ENCODE measurements around the gene GRID2. TPM values are rescaled to one million over a fixed set of nuclear protein-coding genes. Genes with fewer than 3 reads are reported as not detected.

The GRID2 gene
- total and polyA plus RNA-seq, 8 donors: 0.14 to 0.36 (median 0.22) TPM

DNA sequence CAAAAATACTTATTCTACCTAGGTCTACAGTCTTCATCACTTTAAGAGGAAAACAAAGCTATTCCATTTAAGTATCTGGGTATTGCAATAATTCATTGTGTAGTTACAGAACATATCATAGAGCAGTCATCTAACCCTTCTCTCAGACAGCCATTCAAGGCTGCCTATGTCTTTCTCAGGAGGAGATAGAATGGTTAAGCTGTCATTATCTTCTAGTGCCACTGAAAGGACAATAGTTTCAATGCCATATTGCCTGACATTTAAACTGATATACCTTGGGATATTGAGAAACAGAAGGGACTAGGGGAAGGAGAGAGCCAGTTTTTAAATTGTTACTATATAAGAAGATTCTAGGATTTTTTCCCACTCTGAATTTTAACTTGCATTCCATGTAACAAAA, 527.0 kb downstream of the GRID2 start:
- no peaks in the 10 kb centered on the region for H3K4me1 ChIP-seq
- H3K9me3 ChIP-seq: no peaks in the 10 kb centered on the region
- H3K27me3 ChIP-seq: no peaks in the 10 kb centered on the region
- no peak overlapping the region for H3K4me3 ChIP-seq
- no peaks in the 10 kb centered on the region for H3K36me3 ChIP-seq
- DNase-seq: no peak
- intact Hi-C loops (cut with DNase I): no loop called here
- no peak for ATAC-seq
- H3K27ac ChIP-seq: no peak overlapping the region
- no peak for TF ChIP-seq CTCF (IDR thresholded peaks at IDR 0.05)

- Histone ChIP-seq H3K27ac (no peak overlapping the region), H3K9me3 (no peaks in the 10 kb centered on the region), H3K36me3 (no peaks in the 10 kb centered on the region), H3K4me3 (no peak overlapping the region), H3K4me1 (no peaks in the 10 kb centered on the region), H3K27me3 (no peaks in the 10 kb centered on the region)
- intact Hi-C loops (cut with DNase I): no loop called here
- ATAC-seq (no peak), DNase-seq (no peak)
- TF ChIP-seq CTCF (IDR thresholded peaks at IDR 0.05): no peak
These were observed 537.1 kb downstream of the GRID2 start for GRCh38 chr4:92840880-92841279.

- no peaks in the 10 kb centered on the region for H3K36me3 ChIP-seq
- ATAC-seq: no peak
These were observed 540.0 kb downstream of the GRID2 start for GRCh38 chr4:92843784-92844183.

GRCh38 chr4:92847026-92847425, 543.3 kb downstream of the GRID2 start:
- no peak for TF ChIP-seq CTCF (IDR thresholded peaks at IDR 0.05)
- intact Hi-C loops (cut with DNase I): no loop called here
- H3K4me1 ChIP-seq: no peaks in the 10 kb centered on the region
- no peak for DNase-seq
- no peak for ATAC-seq
- H3K4me3 ChIP-seq: no peak overlapping the region
- H3K9me3 ChIP-seq: no peaks in the 10 kb centered on the region
- no peak overlapping the region for H3K27ac ChIP-seq
- no peaks in the 10 kb centered on the region for H3K27me3 ChIP-seq
- no peaks in the 10 kb centered on the region for H3K36me3 ChIP-seq

More at GRCh38 chr4:92843784-92844183, 540.0 kb downstream of the GRID2 start:
- Histone ChIP-seq H3K4me1 (no peaks in the 10 kb centered on the region), H3K27ac (no peak overlapping the region), H3K9me3 (no peaks in the 10 kb centered on the region), H3K27me3 (no peaks in the 10 kb centered on the region), H3K4me3 (no peak overlapping the region)
- intact Hi-C loops (cut with DNase I): no loop called here
- no peak for DNase-seq
- TF ChIP-seq CTCF (IDR thresholded peaks at IDR 0.05): no peak

DNA sequence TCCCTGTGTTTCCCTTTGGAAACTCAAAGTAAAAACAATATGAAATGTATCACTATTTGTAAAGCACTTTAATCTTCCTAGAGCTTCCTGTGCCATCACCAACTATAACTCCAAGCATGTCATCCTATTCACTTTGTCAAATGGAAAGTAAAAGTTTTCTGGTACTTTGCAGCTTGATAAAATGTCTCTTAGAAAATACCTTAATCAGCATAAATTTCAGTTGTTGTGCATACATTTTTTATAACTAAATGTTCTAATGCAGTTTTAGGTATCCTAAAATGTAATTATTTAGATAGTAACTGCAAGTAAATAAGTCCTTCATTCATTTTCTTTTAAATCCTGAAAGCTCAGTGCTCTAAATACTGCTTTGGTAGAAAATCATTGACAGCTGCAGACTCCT, 558.7 kb downstream of the GRID2 start:
- no peak overlapping the region for H3K4me3 ChIP-seq
- DNase-seq: no peak
- TF ChIP-seq CTCF (IDR thresholded peaks at IDR 0.05): no peak
- no peaks in the 10 kb centered on the region for H3K36me3 ChIP-seq
- no peaks in the 10 kb centered on the region for H3K9me3 ChIP-seq
- no peaks in the 10 kb centered on the region for H3K27me3 ChIP-seq
- intact Hi-C loops (cut with DNase I): no loop called here
- no peaks in the 10 kb centered on the region for H3K4me1 ChIP-seq
- no peak for ATAC-seq
- no peak overlapping the region for H3K27ac ChIP-seq

All from left lung (tissue), 10 donors.